Measurements from ENCODE around the gene PLA2G4E.

The PLA2G4E gene, protein sequence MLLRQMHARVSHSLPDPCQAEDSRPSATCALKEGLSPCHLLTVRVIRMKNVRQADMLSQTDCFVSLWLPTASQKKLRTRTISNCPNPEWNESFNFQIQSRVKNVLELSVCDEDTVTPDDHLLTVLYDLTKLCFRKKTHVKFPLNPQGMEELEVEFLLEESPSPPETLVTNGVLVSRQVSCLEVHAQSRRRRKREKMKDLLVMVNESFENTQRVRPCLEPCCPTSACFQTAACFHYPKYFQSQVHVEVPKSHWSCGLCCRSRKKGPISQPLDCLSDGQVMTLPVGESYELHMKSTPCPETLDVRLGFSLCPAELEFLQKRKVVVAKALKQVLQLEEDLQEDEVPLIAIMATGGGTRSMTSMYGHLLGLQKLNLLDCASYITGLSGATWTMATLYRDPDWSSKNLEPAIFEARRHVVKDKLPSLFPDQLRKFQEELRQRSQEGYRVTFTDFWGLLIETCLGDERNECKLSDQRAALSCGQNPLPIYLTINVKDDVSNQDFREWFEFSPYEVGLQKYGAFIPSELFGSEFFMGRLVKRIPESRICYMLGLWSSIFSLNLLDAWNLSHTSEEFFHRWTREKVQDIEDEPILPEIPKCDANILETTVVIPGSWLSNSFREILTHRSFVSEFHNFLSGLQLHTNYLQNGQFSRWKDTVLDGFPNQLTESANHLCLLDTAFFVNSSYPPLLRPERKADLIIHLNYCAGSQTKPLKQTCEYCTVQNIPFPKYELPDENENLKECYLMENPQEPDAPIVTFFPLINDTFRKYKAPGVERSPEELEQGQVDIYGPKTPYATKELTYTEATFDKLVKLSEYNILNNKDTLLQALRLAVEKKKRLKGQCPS

DNA sequence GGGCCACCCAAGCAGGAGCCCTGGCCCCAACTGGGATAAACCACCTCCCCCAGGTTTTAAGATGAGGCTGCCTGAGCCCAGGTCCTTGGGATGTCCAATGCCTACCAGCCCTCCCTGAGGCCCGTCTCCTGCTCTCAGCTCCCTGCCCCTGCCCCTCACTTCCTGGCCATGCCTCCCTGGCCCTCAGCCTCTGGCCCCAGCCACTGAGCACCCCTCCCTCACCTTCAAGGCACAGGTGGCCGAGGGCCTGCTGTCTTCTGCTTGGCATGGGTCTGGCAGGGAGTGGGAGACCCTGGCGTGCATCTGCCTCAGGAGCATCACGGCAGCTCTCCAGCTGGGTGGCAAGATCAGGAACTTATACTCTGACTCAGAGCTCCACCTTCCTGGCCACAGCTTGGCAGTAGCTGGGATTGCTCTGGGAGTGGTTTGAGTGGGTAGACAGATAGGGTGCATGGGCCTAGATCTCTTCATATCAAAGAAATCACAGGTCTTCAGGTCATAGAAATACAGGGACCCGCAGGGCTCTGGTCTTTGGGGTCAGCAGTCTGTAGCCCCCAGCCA lies at the start of gene PLA2G4E:
Gene PLA2G4E (minus strand): TSS at position 330 of the 561 bp plus-strand sequence. CDS start 12 bp downstream, at position 318.
- in situ Hi-C loops (cut with MboI; ENCODE audit: low sequenced_read_pairs) = no loop called here

DNA sequence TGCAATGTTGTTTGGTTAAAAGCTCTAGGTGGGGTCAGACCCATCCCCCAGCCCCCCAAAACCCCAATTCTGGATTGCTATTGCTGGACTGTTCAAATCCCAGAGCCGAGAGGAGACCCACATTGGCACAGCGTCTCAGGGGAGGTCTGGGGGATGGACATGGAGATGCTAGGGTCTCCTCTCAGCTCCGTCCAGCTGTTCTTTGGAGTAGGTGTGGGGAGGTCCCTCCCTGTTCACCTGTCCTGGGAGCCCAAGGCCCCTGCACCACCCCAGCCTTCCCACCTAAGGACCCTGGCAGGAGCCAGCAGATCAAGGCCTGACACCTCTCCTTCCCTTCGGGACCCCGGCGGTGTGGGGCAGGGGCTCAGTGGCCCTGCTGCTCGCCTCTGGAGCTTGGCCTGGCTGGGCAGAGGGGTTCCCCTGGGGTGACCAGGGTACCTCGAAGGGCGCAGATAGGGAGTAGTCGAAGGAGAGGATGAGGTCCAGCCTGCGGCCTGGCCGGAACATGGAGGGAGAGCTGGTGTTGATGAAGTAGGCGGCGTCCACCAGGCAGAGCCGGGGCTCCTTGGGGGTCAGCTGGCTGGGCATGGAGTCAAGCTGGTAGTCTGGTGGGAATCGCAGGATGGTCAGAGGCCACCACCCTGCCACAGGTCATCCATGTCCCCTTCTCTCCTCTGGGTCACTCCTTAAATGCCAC lies 49.6 kb upstream of the PLA2G4E start:
- in situ Hi-C loops (cut with MboI; ENCODE audit: low sequenced_read_pairs) = loop anchor here (25.0 kb wide), 1 partner anchor 1158 kb away; no protein-coding TSS in a partner anchor

DNA sequence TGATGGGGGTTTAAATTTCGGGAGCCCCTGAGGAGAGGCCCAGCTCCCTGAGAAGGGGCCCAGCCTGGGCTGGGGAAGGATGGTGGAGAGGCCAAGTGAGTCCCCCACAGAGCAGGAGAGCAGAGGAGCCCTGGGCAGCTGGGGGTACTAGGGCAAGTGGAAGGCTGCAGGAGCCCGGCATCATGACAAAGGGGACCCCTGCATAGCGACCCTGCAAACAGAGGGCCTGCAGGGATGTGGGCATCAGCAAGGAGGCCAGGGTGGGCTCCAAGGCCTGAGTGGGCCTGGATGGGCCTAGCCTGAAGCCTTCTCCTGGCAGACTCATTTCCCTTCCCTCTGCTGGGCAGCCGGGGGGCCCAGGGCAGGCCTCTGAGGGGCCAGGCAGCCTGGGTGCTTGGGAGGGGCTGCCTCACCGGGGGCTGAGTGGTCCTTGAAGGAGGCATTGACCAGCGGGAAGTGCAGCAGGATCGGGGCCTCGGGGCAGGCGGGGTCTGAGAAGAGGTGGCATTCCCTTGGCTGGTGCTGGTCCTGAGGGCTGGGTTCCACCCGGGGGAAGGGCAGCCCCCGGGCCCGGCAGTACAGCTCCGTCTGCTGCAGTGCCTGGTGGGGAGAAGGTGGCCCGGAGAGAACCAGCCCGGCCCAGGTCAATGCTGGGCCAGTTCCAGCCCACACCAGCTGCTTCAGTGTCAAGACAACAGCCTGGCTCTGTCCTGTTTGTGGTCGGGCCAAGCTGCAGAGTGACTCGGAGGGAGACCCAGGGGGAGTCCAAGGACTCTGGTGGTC lies 48.8 kb upstream of the PLA2G4E start:
- in situ Hi-C loops (cut with MboI; ENCODE audit: low sequenced_read_pairs) = loop anchor here (25.0 kb wide), 1 partner anchor 1157 kb away; no protein-coding TSS in a partner anchor

DNA sequence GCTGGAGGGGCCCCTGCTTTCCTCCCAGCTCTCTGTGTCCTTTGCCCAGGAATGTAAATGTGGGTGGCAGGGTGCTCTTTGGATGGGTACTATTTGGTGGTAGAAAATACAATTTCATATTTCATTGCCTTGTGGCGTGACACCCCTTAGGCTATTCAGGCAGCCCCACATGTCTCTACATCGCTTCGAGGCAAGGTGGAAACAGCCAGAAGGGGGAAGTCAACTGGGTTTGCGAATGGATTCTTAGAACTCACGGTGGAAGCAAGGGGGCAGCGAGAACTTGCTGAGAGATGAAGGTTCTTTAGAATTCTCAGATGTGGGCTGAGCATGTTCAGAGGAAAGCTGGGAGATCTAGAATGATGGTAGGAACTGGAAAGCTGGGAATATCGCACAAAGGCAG lies 48.2 kb upstream of the PLA2G4E start:
- in situ Hi-C loops (cut with MboI; ENCODE audit: low sequenced_read_pairs) = loop anchor here (25.0 kb wide), 1 partner anchor 1157 kb away; no protein-coding TSS in a partner anchor

DNA sequence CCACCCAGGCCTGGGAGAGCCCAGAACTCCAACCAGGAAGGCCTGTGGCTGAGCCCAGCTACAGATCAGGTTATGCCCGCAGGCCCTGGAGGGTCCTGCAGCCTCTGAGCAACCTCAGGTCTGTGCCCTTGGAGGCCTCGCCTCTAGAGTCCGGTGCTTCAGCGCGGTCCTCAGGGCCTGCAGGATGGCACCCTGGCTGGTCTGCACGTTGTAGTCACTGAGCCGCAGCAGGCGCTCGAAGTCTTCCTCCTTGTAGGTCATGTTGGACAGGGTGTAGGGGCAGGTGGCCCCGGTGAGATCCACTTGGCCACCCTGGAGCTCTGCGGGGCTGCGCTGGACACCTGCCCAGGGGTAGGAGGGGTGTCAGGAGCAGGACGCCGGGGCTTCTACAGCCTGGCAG lies 47.8 kb upstream of the PLA2G4E start:
- in situ Hi-C loops (cut with MboI; ENCODE audit: low sequenced_read_pairs) = loop anchor here (25.0 kb wide), 1 partner anchor 1156 kb away; no protein-coding TSS in a partner anchor

DNA sequence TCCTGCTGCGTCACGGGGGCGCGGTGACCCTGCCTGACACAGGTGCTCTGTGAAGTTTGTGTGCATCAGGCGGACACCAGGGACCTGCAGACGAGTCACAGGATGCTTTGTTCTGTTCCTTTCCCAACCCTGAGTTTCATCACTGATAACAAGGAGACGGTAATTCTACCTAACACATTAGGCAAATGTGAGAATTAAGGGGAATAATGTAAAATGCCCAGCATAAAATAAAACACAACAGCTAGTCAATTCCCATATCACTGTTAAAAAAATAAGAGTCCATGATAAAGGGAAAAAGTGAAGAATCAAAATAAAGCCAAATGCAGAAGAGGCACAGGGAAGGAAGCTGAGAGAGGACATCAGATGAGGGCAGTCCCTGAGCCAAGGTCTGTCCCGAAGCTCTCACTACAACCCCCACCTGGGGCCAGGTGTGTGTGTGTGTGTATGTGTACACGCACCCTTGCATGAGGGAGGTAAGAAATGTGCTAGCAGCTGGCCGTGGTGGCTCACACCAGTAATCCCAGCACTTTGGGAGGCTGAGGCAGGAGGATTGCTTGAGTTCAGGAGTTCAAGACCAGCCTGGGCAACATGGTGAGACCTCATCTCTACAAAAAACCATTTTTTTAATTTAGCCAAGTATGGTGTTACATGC lies 46.0 kb upstream of the PLA2G4E start:
- in situ Hi-C loops (cut with MboI; ENCODE audit: low sequenced_read_pairs) = loop anchor here (25.0 kb wide), 1 partner anchor 1155 kb away; no protein-coding TSS in a partner anchor

DNA sequence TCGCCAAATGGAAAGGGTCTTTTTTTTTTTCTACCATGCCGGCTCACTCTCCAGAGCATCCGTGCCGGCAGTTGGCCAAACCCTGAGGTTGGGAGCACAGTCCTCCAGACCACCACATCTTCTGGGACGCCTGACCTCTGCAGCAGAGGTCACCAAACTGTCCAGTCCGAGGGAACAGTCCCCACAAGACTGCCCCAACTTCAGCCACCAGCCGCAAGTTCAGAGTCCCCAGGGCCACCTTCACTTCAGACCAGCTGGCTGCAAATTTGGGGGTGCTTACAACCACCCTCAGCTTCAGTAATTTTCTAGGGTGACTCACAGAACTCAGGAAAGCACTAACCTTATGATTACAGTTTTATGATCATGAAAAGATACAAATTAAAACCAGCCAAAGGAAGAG lies 44.6 kb upstream of the PLA2G4E start:
- in situ Hi-C loops (cut with MboI; ENCODE audit: low sequenced_read_pairs) = loop anchor here (25.0 kb wide), 1 partner anchor 1153 kb away; no protein-coding TSS in a partner anchor

DNA sequence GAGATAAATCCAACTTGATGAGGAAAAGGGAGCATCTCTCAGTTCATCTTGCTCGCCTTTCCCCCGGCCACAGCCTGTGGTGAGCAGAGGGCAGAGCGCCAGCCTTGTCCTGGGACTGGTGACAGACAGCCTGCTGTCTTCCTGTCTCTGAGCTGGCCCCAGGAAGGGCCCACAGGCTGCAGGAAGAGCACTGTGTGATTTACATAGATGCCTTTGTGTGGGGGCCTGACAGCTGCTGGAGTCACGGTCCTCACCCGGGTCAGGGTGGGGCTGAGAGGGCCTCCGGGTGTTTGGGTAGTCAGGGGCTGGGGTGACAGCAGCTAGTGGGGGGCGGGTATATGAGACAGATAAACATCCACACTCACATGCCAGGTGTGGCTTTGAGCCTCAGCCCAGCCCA lies 44.2 kb upstream of the PLA2G4E start:
- in situ Hi-C loops (cut with MboI; ENCODE audit: low sequenced_read_pairs) = loop anchor here (25.0 kb wide), 1 partner anchor 1153 kb away; no protein-coding TSS in a partner anchor

DNA sequence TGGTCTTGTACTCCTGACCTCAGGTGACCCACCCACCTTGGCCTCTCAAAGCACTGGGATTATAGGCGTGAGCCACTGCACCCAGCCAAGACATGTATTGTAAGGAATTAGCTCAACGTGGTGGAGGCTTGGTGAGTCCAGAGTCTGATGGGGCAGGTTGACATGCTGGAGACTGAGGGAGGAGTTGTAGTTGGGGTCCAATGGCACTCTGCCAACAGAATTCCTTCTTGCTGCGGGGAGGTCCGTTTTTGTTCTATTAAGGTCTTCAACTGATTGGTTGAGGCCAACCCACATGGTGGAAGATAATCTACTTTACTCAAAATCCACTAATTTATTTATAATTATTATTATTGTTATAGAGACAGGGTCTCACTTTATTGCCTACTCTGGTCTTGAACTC lies 43.4 kb upstream of the PLA2G4E start:
- in situ Hi-C loops (cut with MboI; ENCODE audit: low sequenced_read_pairs) = loop anchor here (5.0 to 25.0 kb wide), 2 partner anchors 68 to 1152 kb away; no protein-coding TSS in a partner anchor

DNA sequence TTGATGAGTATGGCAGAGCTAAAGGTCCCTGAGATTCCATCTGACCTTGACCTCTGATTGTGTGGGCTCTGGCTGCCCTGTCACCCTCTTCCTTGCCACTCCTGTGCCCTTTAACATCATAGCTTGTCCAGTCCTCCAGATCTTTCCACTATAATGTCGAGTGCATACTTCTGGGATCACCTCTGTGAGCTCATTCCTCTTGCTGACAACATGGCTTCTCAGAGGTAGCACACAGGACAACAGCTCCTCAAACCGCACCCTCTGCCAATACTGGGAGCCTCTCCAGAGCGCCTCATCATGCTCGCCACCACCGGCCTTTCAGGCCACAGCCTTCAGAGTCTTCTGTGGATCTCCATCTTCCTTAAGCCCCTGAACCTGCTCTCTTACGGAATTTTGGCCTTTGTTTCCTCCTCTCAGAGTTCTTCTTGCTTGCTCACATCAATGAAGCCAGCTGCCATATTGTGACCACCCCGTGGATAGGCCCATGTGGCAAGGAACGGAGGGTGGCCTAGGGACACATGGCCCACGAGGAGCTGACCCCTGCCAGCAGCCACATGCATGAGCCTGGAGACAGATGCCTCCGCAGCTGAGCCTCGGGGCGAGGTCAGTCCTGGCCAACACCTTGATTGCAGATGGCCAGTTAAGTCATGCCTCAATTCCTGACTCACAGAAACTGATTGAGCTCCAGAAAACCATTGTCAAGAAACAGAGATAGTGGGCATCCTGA lies 42.4 kb upstream of the PLA2G4E start:
- in situ Hi-C loops (cut with MboI; ENCODE audit: low sequenced_read_pairs) = loop anchor here (5.0 to 25.0 kb wide), 2 partner anchors 69 to 1151 kb away; no protein-coding TSS in a partner anchor

DNA sequence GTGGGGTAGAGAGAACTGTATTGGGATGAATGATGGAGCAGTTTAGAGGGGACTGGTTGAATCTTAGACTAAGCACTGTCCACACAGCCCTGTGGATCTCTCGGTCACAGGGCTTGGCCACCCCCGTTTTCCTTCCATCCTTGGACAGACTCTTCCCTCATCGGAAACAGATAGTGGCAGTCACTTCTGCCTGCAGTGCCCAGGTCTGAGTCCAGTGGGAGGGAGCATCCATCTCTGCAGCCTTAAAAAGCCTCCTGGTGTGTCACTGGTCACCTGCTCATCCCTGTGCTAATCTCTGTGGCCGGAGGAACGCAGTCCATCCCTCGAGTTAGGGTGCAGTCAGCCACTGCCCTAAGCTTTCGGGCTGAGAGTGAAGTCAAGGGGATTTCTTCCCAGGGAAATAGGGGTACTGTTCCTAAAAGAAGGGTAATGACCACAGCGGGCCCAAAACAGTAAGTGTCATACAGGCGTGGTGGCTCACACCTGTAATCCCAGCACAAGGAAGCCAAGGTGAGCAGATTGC lies 41.5 kb upstream of the PLA2G4E start:
- in situ Hi-C loops (cut with MboI; ENCODE audit: low sequenced_read_pairs) = loop anchor here (5.0 to 25.0 kb wide), 2 partner anchors 70 to 1150 kb away; no protein-coding TSS in a partner anchor

DNA sequence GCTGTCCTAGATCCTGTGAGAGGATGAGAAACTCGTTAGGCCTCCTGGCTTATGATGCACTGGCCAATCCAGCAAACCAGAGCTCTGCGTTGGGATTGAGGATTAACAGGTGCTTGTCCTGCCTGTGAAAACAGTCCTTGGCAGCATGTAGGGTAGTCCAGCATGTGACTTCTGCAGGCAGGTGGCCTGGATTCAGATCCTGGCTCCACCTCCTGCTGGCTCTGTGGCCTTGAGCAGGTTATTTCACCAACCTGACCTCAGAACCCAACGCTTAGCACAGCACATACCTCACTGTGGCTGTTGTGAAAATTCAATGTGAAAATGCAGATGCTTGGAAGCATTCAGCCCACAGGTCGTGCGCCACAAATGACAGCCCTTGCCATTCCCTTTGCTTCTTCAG lies 40.0 kb upstream of the PLA2G4E start:
- in situ Hi-C loops (cut with MboI; ENCODE audit: low sequenced_read_pairs) = loop anchor here (5.0 to 25.0 kb wide), 2 partner anchors 72 to 1148 kb away; no protein-coding TSS in a partner anchor

DNA sequence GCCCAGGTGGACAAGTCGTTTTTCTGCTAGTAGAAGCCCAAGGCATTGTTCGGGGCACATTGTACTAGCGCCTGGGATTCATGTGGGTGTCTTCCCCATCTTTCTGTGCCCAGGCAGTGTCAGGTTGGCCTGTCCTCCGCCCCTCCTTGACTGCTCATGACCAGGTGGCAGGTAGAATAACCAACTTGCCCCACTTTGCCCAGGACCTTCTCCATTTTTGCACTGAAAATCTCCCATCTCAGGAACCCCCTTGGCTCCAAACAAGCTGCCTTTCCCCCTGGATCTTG lies 39.6 kb upstream of the PLA2G4E start:
- in situ Hi-C loops (cut with MboI; ENCODE audit: low sequenced_read_pairs) = loop anchor here (5.0 to 25.0 kb wide), 2 partner anchors 72 to 1148 kb away; no protein-coding TSS in a partner anchor

DNA sequence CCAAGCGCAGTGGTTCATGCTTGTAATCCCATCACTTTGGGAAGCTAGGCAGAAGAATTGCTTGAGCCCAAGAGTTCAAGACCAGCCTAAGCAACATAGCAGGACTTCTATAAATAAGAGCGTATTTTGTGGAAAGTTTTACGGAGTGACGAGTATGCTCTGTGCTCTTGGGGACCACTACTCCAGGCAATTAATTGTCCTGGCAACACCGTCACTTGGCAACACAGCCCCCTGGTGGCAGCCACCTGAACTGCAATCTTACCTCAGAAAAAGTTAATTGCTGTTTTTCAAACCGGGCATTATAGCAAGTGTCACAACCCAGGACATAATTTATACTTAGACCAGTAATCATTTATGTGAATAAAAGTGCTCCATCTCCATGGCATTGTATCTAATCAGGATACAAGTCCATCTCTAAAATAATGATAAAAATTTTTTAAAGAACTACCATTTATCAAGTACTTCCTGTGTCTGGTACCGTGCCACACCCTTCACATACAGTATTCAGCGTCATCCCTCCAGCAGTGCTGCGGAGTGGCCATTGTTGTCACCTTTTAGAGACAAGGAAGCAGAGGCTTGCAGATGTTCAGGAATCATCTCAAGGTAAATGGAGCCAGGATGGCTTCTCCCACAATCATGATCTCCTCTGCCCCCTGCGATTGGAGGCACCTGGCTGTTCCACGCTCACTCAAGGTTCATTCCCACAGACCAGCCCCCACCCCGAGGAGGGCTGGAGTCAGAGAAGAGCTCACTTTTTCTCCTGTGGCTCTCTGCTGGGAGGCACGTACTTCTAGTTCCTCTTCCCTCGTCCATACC lies 39.0 kb upstream of the PLA2G4E start:
- in situ Hi-C loops (cut with MboI; ENCODE audit: low sequenced_read_pairs) = loop anchor here (5.0 to 25.0 kb wide), 3 partner anchors 68 to 1148 kb away; no protein-coding TSS in a partner anchor

DNA sequence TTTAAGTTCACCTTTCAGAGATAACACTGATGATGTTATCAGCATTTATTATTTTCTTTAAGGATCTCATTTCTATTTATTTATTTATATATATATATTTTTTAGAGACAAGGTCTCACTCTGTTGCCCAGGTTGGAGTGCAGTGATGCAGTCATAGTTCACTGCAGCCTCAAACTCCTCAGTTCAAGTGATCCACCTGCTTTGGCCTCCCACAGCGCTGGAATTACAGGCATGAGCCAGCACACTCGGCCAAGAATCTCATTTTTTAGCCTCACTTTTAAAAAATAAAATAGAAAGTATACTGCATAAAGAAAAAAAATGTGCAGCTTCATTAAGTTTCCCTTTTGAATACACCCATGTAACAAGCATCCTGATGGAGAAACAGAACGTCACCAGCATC lies 37.9 kb upstream of the PLA2G4E start:
- in situ Hi-C loops (cut with MboI; ENCODE audit: low sequenced_read_pairs) = loop anchor here (5.0 to 25.0 kb wide), 2 partner anchors 66 to 1146 kb away; no protein-coding TSS in a partner anchor

DNA sequence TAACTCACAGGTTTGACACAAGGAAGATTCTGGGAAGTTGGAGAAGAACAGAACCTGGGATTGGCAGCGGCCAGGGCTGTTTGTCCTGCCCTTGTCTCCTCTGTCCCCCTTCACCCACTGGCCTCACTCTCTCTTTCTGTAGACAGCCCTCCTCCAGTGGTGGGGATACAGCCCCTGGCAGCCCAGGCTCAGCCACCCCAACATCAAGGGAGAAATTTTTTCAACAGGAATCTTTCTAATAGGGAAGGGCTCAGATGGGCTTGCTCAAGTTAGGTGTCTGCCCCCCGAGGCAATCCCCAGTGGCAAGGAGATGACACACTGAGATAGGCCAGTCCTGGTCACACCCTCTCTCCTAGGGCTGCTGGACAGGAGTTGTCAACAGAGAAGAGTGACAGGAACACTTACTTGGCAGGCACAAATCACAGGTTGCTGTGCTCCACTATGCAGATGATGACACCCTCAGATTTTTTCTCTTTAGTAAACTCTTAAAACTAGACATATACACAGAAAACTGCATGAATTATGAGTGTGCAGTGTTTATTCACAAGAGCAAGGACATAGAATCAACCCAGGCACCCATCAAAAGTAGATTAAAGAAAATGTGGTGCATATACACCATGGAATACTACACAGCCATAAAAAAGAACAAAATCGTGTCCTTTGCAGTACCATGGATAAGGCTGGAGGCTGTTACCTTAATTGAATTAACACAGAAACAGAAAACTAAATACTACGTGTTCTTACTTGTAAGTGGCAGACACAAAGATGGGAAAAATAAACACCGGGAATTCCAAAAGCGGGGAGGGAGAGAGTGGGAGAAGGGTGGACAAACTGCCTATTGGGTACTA lies 37.2 kb upstream of the PLA2G4E start:
- in situ Hi-C loops (cut with MboI; ENCODE audit: low sequenced_read_pairs) = loop anchor here (5.0 to 25.0 kb wide), 2 partner anchors 66 to 1146 kb away; no protein-coding TSS in a partner anchor
